GM18502 (cell line): ENCODE results near the gene TBL1X.
"Not testable (repeated sequence)": the region's sequence is repeated elsewhere in the genome, so short reads cannot be mapped to it uniquely, and the experiment has no call there.

Experiments
- ATAC-seq: cut with Tn5 transposase; IDR thresholded peaks from one replicate; pipeline ENCODE4 v1.9.1; 2021; ENCODE audit warnings: mild to moderate bottlenecking; ENCODE audit not compliant: unreplicated experiment, poor library complexity

The TBL1X gene

GRCh38 chrX:9464435-9465371 lies at the start of gene TBL1X:
Gene TBL1X (plus strand): TSS chrX:9465058. CDS start chrX:9653587, 188,529 bp downstream.
- ATAC-seq: peak; percentile 36

- no peak for ATAC-seq
These were observed 48.1 kb upstream of the TBL1X start for GRCh38 chrX:9416562-9417348.

GRCh38 chrX:9418262-9418661 lies 46.6 kb upstream of the TBL1X start:
- ATAC-seq: no peak

- ATAC-seq: no peak
These were observed 44.3 kb upstream of the TBL1X start for GRCh38 chrX:9420275-9421265.

- ATAC-seq: no peak
These were observed 35.1 kb upstream of the TBL1X start for GRCh38 chrX:9429767-9430166.

GRCh38 chrX:9430346-9430921 lies 34.4 kb upstream of the TBL1X start:
- ATAC-seq: no peak

GRCh38 chrX:9431281-9431680 lies 33.6 kb upstream of the TBL1X start:
- no peak for ATAC-seq

- ATAC-seq: no peak
These were observed 31.3 kb upstream of the TBL1X start for GRCh38 chrX:9433596-9433995.

- ATAC-seq: no peak
These were observed 30.8 kb upstream of the TBL1X start for GRCh38 chrX:9434051-9434550.

GRCh38 chrX:9435086-9435485 lies 29.8 kb upstream of the TBL1X start:
- not testable (repeated sequence) for ATAC-seq

- ATAC-seq: no peak
These were observed 28.0 kb upstream of the TBL1X start for GRCh38 chrX:9436812-9437211.

GRCh38 chrX:9438933-9439494 lies 25.8 kb upstream of the TBL1X start:
- no peak for ATAC-seq

GRCh38 chrX:9440116-9440844 lies 24.6 kb upstream of the TBL1X start:
- no peak for ATAC-seq

GRCh38 chrX:9442056-9442455 lies 22.8 kb upstream of the TBL1X start:
- no peak for ATAC-seq

- no peak for ATAC-seq
These were observed 21.5 kb upstream of the TBL1X start for GRCh38 chrX:9443327-9443726.

- no peak for ATAC-seq
These were observed 17.0 kb upstream of the TBL1X start for GRCh38 chrX:9447906-9448305.

- ATAC-seq: no peak
These were observed 8.4 kb upstream of the TBL1X start for GRCh38 chrX:9456250-9457074.

- ATAC-seq: not testable (repeated sequence)
These were observed 6.8 kb upstream of the TBL1X start for GRCh38 chrX:9458034-9458433.
